Tibial artery (tissue), 4 donors: ENCODE measurements around the gene JPT2.
"Not testable (repeated sequence)": the region's sequence is repeated elsewhere in the genome, so short reads cannot be mapped to it uniquely, and the experiment has no call there.

ENCODE experiments used
- DNase-seq, 2 donors: peaks; one replicate each; pipeline ENCODE4 v3.0.0-alpha.2; 2019
- H3K27ac ChIP-seq, 2 donors: fragments of 200-600 bp; sonication (generic) in 1 of 2; 1 replicate in 1 of 2; 2 replicates in 1 of 2; pipeline ENCODE4 v1.5.1; 2018 to 2019; ENCODE audit warnings: mild to moderate bottlenecking in 1 of 2
- H3K27me3 ChIP-seq, 2 donors: fragments of 200-600 bp; sonication (generic) in 1 of 2; one replicate each; pipeline versions ENCODE4 v1.5.1 to v1.6.0; 2016 to 2019
- H3K36me3 ChIP-seq, 3 donors: fragments of 200-600 bp; sonication (generic) in 2 of 3; one replicate each; pipeline ENCODE4 v1.5.1; 2016 to 2019; ENCODE audit warnings: mild to moderate bottlenecking in 2 of 3
- H3K4me1 ChIP-seq, 4 donors: fragments of 200-600 bp; sonication (generic) in 2 of 4; 1 replicate in 3 of 4; 2 replicates in 1 of 4; pipeline ENCODE4 v1.5.1; 2016 to 2019
- H3K4me3 ChIP-seq, 2 donors: fragments of 200-600 bp; sonication (generic) in 1 of 2; 1 replicate in 1 of 2; 2 replicates in 1 of 2; pipeline ENCODE4 v1.5.1; 2018 to 2019; ENCODE audit warnings: mild to moderate bottlenecking in 2 of 2
- H3K9me3 ChIP-seq, 3 donors: fragments of 200-600 bp; sonication (generic) in 1 of 3; one replicate each; pipeline ENCODE4 v1.5.1; 2016 to 2019
- intact Hi-C: fragments of 100-400 bp; cut with DNase I; formaldehyde crosslinking; loops from one replicate; pipeline ENCODE4 v1.15.0; 2023; ENCODE audit warnings: low total_unique reads
- TF ChIP-seq, protein P1 (sequence below), 2 experiments: fragments of 200-600 bp in 1 of 2; fragments of 450-650 bp in 1 of 2; IDR thresholded peaks; one replicate each; pipeline ENCODE4 v1.5.1; 2017 to 2019; ENCODE audit warnings: antibody characterized with exemption in 2 of 2, mild to moderate bottlenecking in 1 of 2, moderate library complexity in 1 of 2

The JPT2 gene

GRCh38 chr16:1729445-1729844, 51.4 kb downstream of the JPT2 start:
- H3K9me3 ChIP-seq: no peaks in the 10 kb centered on the region
- peaks cover 53 to 94% (median 73%) of the 10 kb centered on the region in 3 donors for H3K36me3 ChIP-seq
- no peak overlapping the region for H3K27ac ChIP-seq
- TF ChIP-seq, protein P1, sequence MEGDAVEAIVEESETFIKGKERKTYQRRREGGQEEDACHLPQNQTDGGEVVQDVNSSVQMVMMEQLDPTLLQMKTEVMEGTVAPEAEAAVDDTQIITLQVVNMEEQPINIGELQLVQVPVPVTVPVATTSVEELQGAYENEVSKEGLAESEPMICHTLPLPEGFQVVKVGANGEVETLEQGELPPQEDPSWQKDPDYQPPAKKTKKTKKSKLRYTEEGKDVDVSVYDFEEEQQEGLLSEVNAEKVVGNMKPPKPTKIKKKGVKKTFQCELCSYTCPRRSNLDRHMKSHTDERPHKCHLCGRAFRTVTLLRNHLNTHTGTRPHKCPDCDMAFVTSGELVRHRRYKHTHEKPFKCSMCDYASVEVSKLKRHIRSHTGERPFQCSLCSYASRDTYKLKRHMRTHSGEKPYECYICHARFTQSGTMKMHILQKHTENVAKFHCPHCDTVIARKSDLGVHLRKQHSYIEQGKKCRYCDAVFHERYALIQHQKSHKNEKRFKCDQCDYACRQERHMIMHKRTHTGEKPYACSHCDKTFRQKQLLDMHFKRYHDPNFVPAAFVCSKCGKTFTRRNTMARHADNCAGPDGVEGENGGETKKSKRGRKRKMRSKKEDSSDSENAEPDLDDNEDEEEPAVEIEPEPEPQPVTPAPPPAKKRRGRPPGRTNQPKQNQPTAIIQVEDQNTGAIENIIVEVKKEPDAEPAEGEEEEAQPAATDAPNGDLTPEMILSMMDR (IDR thresholded peaks at IDR 0.05): no peak
- H3K4me3 ChIP-seq: no peak overlapping the region
- DNase-seq: no peak
- no peaks in the 10 kb centered on the region for H3K4me1 ChIP-seq
- H3K27me3 ChIP-seq: no peaks in the 10 kb centered on the region
- intact Hi-C loops: no loop called here

DNA sequence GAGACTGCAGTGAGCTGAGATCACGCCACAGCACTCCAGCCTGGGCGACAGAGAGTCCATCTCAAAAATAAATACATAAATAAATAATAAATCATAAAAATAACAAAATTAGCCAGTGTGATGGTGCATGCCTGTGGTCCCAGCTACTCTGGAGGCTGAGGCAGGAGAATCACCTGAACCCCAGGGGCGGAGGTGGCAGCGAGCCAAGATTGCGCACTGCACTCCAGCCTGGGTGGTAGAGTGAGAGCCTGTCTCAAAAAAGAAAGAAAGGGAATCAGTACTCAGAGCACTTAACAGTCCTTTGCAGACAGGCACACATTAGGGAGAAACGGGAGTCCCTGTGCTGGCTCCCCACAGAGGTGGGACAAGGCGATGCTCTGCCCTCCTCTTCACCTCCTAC, 53.0 kb downstream of the JPT2 start:
- Histone ChIP-seq H3K36me3 (peaks cover 39 to 84% (median 67%) of the 10 kb centered on the region in 3 donors), H3K4me1 (no peaks in the 10 kb centered on the region), H3K4me3 (no peak overlapping the region), H3K27ac (no peak overlapping the region), H3K9me3 (no peaks in the 10 kb centered on the region), H3K27me3 (no peaks in the 10 kb centered on the region)
- TF ChIP-seq, protein P1 (IDR thresholded peaks at IDR 0.05): no peak
- no peak for DNase-seq
- intact Hi-C loops: no loop called here

DNA sequence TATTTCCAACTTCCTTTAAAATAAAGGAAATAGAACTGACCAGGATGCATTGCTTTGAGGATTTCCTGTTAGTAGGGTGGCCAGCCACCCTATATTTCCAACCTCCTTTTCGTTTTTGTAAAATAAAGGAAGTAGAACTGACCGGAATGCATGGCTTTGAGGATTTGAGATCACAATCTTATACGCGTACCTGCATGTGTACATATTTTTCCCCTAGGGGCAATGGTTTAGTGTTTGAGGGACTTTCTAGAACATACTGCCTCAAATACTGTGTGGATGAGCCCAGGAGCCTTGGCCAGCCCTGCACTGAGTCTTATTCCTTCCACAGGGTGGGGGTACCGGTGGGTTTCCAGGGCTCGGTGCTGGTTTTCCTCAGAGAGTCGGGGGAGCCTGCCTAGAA, 53.5 kb downstream of the JPT2 start:
- H3K4me3 ChIP-seq: no peak overlapping the region
- H3K27me3 ChIP-seq: no peaks in the 10 kb centered on the region
- intact Hi-C loops: no loop called here
- TF ChIP-seq, protein P1 (IDR thresholded peaks at IDR 0.05): no peak
- DNase-seq: no peak
- no peak overlapping the region for H3K27ac ChIP-seq
- no peaks in the 10 kb centered on the region for H3K9me3 ChIP-seq
- H3K4me1 ChIP-seq: no peaks in the 10 kb centered on the region
- peaks cover 34 to 79% (median 62%) of the 10 kb centered on the region in 3 donors for H3K36me3 ChIP-seq

GRCh38 chr16:1732071-1732470, 54.0 kb downstream of the JPT2 start:
- Histone ChIP-seq H3K36me3 (peaks cover 32 to 75% (median 59%) of the 10 kb centered on the region in 3 donors), H3K27me3 (no peaks in the 10 kb centered on the region)

GRCh38 chr16:1732551-1732987, 54.5 kb downstream of the JPT2 start:
- H3K4me1 ChIP-seq, H3K9me3 ChIP-seq, H3K27ac ChIP-seq, intact Hi-C loops, H3K4me3 ChIP-seq, H3K27me3 ChIP-seq, DNase-seq: not testable (repeated sequence)
- peaks cover 31 to 70% (median 59%) of the 10 kb centered on the region in 3 donors for H3K36me3 ChIP-seq

More at GRCh38 chr16:1732071-1732470, 54.0 kb downstream of the JPT2 start:
- intact Hi-C loops: no loop called here
- DNase-seq: no peak
- Histone ChIP-seq H3K27ac (no peak overlapping the region), H3K9me3 (no peaks in the 10 kb centered on the region), H3K4me3 (no peak overlapping the region), H3K4me1 (no peaks in the 10 kb centered on the region)
- TF ChIP-seq, protein P1 (IDR thresholded peaks at IDR 0.05): no peak

DNA sequence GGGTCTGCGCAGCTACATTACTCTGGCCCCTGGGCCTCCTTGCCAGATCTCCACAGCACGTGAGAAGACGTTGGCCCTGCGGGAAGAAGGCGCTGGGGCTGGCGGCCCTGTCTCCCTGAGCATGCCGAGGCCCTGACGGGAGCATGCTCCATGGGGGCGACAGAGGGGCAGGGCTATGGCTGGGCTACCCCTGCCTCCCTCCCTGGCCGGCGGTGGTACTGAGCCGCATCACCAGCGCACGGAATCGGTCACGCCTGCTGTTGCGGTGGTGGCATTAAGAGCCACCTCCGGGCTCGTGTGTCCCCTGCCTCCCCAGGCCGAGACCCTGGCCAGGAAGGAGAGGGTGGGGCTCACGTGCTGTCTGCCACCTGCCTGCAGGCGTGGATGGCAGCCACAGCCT, 56.0 kb downstream of the JPT2 start:
- no peak overlapping the region for H3K4me3 ChIP-seq
- DNase-seq: no peak
- peaks cover 22 to 55% (median 50%) of the 10 kb centered on the region in 3 donors for H3K36me3 ChIP-seq
- H3K4me1 ChIP-seq: no peaks in the 10 kb centered on the region
- TF ChIP-seq, protein P1 (IDR thresholded peaks at IDR 0.05): no peak
- H3K27me3 ChIP-seq: no peaks in the 10 kb centered on the region
- no peak overlapping the region for H3K27ac ChIP-seq
- H3K9me3 ChIP-seq: no peaks in the 10 kb centered on the region
- intact Hi-C loops: no loop called here
